K562 (cell line): ENCODE results near the gene RBM5. TPM values are rescaled to one million over a fixed set of nuclear protein-coding genes. Genes with fewer than 3 reads are reported as not detected.

Experiments used
- ATAC-seq: fragments of 200-7000 bp; cut with Tn5 transposase; 3 replicates; pipeline ENCODE4 v1.9.1; 2020; ENCODE audit warnings: moderate library complexity
- BruUV-seq: library from RNA; stranded (reverse); fragments of 400-500 nt; replicated peaks from 2 replicates; lab custom pipeline; 2021; lab: Mats Ljungman, UMichigan
- CTCF ChIA-PET: fragments of 300-600 bp; formaldehyde crosslinking; extraction: SDS; loops from one replicate; lab custom pipeline; 2021; ENCODE audit warnings: low intra/inter-chr PET ratio; lab: Yijun Ruan, JAX
- POLR2A ChIA-PET: fragments of 300-600, 350-650 bp; sonication (Branson Sonifier 250); formaldehyde crosslinking; extraction: SDS; loops from one replicate; lab custom pipeline; 2021; ENCODE audit warnings: antibody characterized with exemption, inconsistent platforms; lab: Yijun Ruan, JAX
- DNase-seq, 4 experiments: peaks; one replicate each; pipeline versions ENCODE4 v3.0.0 to v3.0.0-alpha.2; 2011 to 2018; ENCODE audit warnings: low spot score in 3 of 4, mixed read lengths in 3 of 4; ENCODE audit errors: extremely low read depth in 1 of 4
- FAIRE-seq: peaks from 2 replicates; lab custom pipeline; 2011; peaks lifted over from hg19 to GRCh38; lab: Jason Lieb, UNC
- H2AFZ ChIP-seq: 2 replicates; pipeline ENCODE4 v1.6.0; 2011; ENCODE audit warnings: low read depth, low read length, control low read depth, inconsistent platforms
- H3K27ac ChIP-seq: fragments of 200-600 bp; 3 replicates; pipeline ENCODE4 v1.8.0; 2011; ENCODE audit warnings: low read depth, mild to moderate bottlenecking, control low read depth, inconsistent platforms, low read length, moderate library complexity, mixed read lengths; ENCODE audit errors: extremely low read depth
- H3K27me3 ChIP-seq, 2 experiments: fragments of 300-600 bp in 1 of 2; 2 replicates in 1 of 2; 3 replicates in 1 of 2; pipeline versions ENCODE4 v1.6.0 to v1.8.0; 2011; ENCODE audit warnings: inconsistent platforms in 2 of 2, low read length in 2 of 2, mild to moderate bottlenecking in 1 of 2, mixed read lengths in 1 of 2, moderate library complexity in 1 of 2; ENCODE audit not compliant: control insufficient read depth in 2 of 2, insufficient read depth in 2 of 2
- H3K36me3 ChIP-seq: fragments of 300-600 bp; 3 replicates; pipeline ENCODE4 v1.8.0; 2011; ENCODE audit warnings: mild to moderate bottlenecking, low read length, inconsistent platforms; ENCODE audit not compliant: control insufficient read depth, insufficient read depth
- H3K4me1 ChIP-seq, 2 experiments: fragments of 200-600 bp in 1 of 2; replicated peaks in 1 of 2; 2 replicates in 1 of 2; 3 replicates in 1 of 2; pipeline versions ENCODE4 v1.5.1 to v1.8.0; 2011; ENCODE audit warnings: inconsistent platforms in 2 of 2, low read length in 2 of 2, mild to moderate bottlenecking in 1 of 2, mixed read lengths in 1 of 2, moderate library complexity in 1 of 2; ENCODE audit not compliant: control insufficient read depth in 2 of 2, insufficient read depth in 2 of 2
- H3K4me2 ChIP-seq: 2 replicates; pipeline ENCODE4 v1.6.1; 2011; ENCODE audit warnings: low read length, control low read depth, inconsistent platforms, mixed read lengths; ENCODE audit not compliant: insufficient read depth
- H3K4me3 ChIP-seq: fragments of 200-600 bp; sonication (generic), shearing (Covaris generic); 2 replicates; pipeline ENCODE4 v1.5.1; 2016; ENCODE audit warnings: control low read depth, inconsistent platforms
- H3K79me2 ChIP-seq: fragments of 200-600 bp; 3 replicates; pipeline ENCODE4 v1.8.0; 2011; ENCODE audit warnings: low read length, inconsistent platforms; ENCODE audit not compliant: control insufficient read depth, insufficient read depth
- H3K9ac ChIP-seq, 2 experiments: 2 replicates each; pipeline versions ENCODE4 v1.6.0 to v1.6.1; 2011; ENCODE audit warnings: low read depth in 2 of 2, low read length in 2 of 2, control low read depth in 1 of 2, inconsistent platforms in 1 of 2, mild to moderate bottlenecking in 1 of 2, mixed read lengths in 1 of 2; ENCODE audit not compliant: insufficient read depth in 1 of 2
- H3K9me1 ChIP-seq: one replicate; pipeline ENCODE4 v1.6.0; 2011; ENCODE audit warnings: inconsistent platforms, mild to moderate bottlenecking, low read length, moderate library complexity; ENCODE audit not compliant: control insufficient read depth, insufficient read depth
- H3K9me3 ChIP-seq: replicated peaks from 2 replicates; pipeline ENCODE4 v1.5.1; 2011; ENCODE audit warnings: low read depth, low read length, inconsistent platforms; ENCODE audit not compliant: control insufficient read depth, insufficient read depth
- H4K20me1 ChIP-seq: replicated peaks from 2 replicates; pipeline ENCODE4 v1.6.1; 2011; ENCODE audit warnings: low read length, inconsistent platforms, mixed read lengths; ENCODE audit not compliant: control insufficient read depth, insufficient read depth
- CAMTA2 ChIP-seq: fragments of 250-450 bp; sonication (Bioruptor Pico); conservative IDR thresholded peaks from 2 replicates; pipeline ENCODE4 v1.5.1; 2022
- ERF ChIP-seq: fragments of 450-650 bp; formaldehyde crosslinking; IDR thresholded peaks from 2 replicates; pipeline ENCODE4 v1.4.0; 2020; ENCODE audit warnings: mild to moderate bottlenecking, mixed read lengths
- ETS2 ChIP-seq: IDR thresholded peaks from 2 replicates; pipeline ENCODE4 v1.6.1; 2016; ENCODE audit warnings: borderline replicate concordance, missing genetic modification characterization, mild to moderate bottlenecking, moderate library complexity, missing compliant biosample characterization; ENCODE audit not compliant: poor library complexity, severe bottlenecking
- FOXP1 ChIP-seq: sonication (generic); formaldehyde crosslinking; IDR thresholded peaks from 2 replicates; pipeline ENCODE4 v1.8.0; 2022; ENCODE audit warnings: mild to moderate bottlenecking, missing genetic modification reagents
- KLF16 ChIP-seq: IDR thresholded peaks from 2 replicates; pipeline ENCODE4 v1.6.1; 2016; ENCODE audit warnings: antibody characterized with exemption
- LARP7 ChIP-seq: fragments of 450-650 bp; IDR thresholded peaks from 2 replicates; pipeline ENCODE4 v1.6.1; 2016
- MCM2 ChIP-seq: fragments of 450-650 bp; IDR thresholded peaks from 2 replicates; pipeline ENCODE4 v1.6.1; 2017; ENCODE audit warnings: low read depth, mild to moderate bottlenecking
- NBN ChIP-seq: fragments of 450-650 bp; IDR thresholded peaks from 2 replicates; pipeline ENCODE4 v1.6.1; 2016; ENCODE audit warnings: low read depth, mild to moderate bottlenecking
- NFYB ChIP-seq: IDR thresholded peaks from 2 replicates; pipeline ENCODE4 v1.6.1; 2011; ENCODE audit warnings: mild to moderate bottlenecking, moderate library complexity; ENCODE audit not compliant: insufficient read length; ENCODE audit errors: extremely low read depth
- SMARCA4 ChIP-seq: fragments of 450-650 bp; IDR thresholded peaks from 2 replicates; pipeline ENCODE4 v1.6.1; 2016
- SOX6 ChIP-seq: fragments of 450-650 bp; IDR thresholded peaks from 2 replicates; pipeline ENCODE4 v1.6.1; 2014; ENCODE audit warnings: mild to moderate bottlenecking
- ZNF561 ChIP-seq: fragments of 450-650 bp; formaldehyde crosslinking; conservative IDR thresholded peaks from 2 replicates; pipeline ENCODE4 v1.4.0; 2020; ENCODE audit warnings: mild to moderate bottlenecking, moderate library complexity
- ZNF780A ChIP-seq: fragments of 250-450 bp; sonication (Bioruptor Pico); IDR thresholded peaks from 2 replicates; pipeline ENCODE4 v1.5.0; 2021; ENCODE audit warnings: mild to moderate bottlenecking
- whole genome bisulfite sequencing: fragments of 100-300 bp; shearing (Covaris generic); methylation state at CpG from one replicate; pipeline ENCODE4 v1.1.6; 2016; ENCODE audit warnings: low coverage, mixed read lengths; ENCODE audit not compliant: insufficient coverage; ENCODE audit errors: missing lambda C conversion rate; 5-methylcytosine and 5-hydroxymethylcytosine counted together
- in situ Hi-C: fragments of 300-500 bp; cut with MboI; formaldehyde crosslinking; loops from 4 replicates; pipeline ENCODE4 v1.15.0; 2018; ENCODE audit warnings: inconsistent platforms, mixed read lengths
- intact Hi-C: fragments of 100-400 bp; cut with micrococcal nuclease; formaldehyde crosslinking; loops from 2 replicates; pipeline ENCODE4 v1.14.2; 2022
- polyA plus RNA-seq, 8 experiments: library from polyadenylated mRNA; depleted of rRNA in 4 of 8; stranded (reverse) in 5 of 8; unstranded in 3 of 8; fragments of >200 nt; fragmentation: Nextera tagmentation in 2 of 8; fragmentation: Illumina TruSeq in 1 of 8; extraction: Ambion mirVana in 2 of 8; extraction: Trizol in 1 of 8; gene quantifications; 2 replicates each; pipeline versions ENCODE4 v1.2.1 to v1.2.3, GENCODE V29; 2011 to 2014; ENCODE audit warnings: inconsistent platforms in 1 of 8, missing spikeins in 1 of 8
- total RNA-seq, 7 experiments: library from RNA; depleted of rRNA in 6 of 7; stranded (reverse); fragments of >200 nt in 6 of 7; fragmentation: Illumina TruSeq in 2 of 7; extraction: Trizol in 2 of 7; gene quantifications; 2 replicates each; pipeline versions ENCODE4 v1.2.1 to v1.2.3, GENCODE V29; 2011 to 2021; ENCODE audit warnings: low replicate concordance in 1 of 7
- TF ChIP-seq, protein P1 (sequence below): fragments of 450-650 bp; formaldehyde crosslinking; IDR thresholded peaks from 2 replicates; pipeline ENCODE4 v1.4.0; 2020; ENCODE audit warnings: mild to moderate bottlenecking, mixed read lengths
- TF ChIP-seq, protein P2 (sequence below): fragments of 250-450 bp; sonication (Bioruptor Pico); IDR thresholded peaks from 2 replicates; pipeline ENCODE4 v1.9.0; 2021; ENCODE audit warnings: mild to moderate bottlenecking, inconsistent platforms
- TF ChIP-seq, protein P3 (sequence below), 2 experiments: fragments of 450-650 bp; IDR thresholded peaks; 2 replicates each; pipeline ENCODE4 v1.6.1; 2016
- TF ChIP-seq, protein P4 (sequence below): fragments of 250-450 bp; sonication (Bioruptor Pico); IDR thresholded peaks from 2 replicates; pipeline ENCODE4 v1.8.0; 2022; ENCODE audit warnings: inconsistent platforms, mild to moderate bottlenecking, moderate library complexity, borderline replicate concordance

The RBM5 gene
- total and polyA plus RNA-seq, 9 of the 15 experiments (the other 6 are each of a cell fraction or from before 2014, with no cell fraction given) = 24.5 to 153 (median 81.6) TPM

DNA sequence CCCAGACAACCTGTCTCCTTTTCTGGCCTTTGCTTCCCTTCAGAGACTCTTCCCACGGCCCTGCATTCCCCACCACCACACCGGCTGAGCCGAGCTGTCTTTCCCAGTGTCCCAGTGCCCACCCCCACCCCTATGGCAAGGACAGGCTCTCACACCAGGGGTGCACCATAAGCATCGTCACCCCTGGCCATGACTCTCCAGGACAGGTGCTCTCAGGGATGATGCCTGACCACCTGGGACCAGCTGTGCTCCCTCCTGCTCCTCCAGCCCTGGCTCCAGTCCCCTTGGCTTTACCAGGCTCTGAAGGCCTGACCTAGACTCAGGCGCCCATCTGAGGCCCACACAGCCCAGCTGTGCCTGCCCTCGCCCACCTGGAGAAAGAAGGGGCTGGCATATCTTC is 48.8 kb downstream of the RBM5 start:
- H3K9ac ChIP-seq = no peak overlapping the region
- H3K27ac ChIP-seq = no peak overlapping the region
- no peaks in the 10 kb centered on the region for H3K9me1 ChIP-seq
- H3K4me1 ChIP-seq = peaks cover 0 to 8% of the 10 kb centered on the region in 2 experiments; a peak in 2 of 5 replicates
- TF ChIP-seq SMARCA4 (no peak), NFYB (no peak), KLF16 (no peak), ERF (no peak), CAMTA2 (no peak), ZNF780A (CRISPR knock-in tag) (no peak), ZNF561 (CRISPR knock-in tag) (no peak), SOX6 (no peak), FOXP1 (CRISPR knock-in tag) (no peak), NBN (no peak), ETS2 (tag) (no peak), MCM2 (no peak), LARP7 (no peak)
- TF ChIP-seq, protein P1, sequence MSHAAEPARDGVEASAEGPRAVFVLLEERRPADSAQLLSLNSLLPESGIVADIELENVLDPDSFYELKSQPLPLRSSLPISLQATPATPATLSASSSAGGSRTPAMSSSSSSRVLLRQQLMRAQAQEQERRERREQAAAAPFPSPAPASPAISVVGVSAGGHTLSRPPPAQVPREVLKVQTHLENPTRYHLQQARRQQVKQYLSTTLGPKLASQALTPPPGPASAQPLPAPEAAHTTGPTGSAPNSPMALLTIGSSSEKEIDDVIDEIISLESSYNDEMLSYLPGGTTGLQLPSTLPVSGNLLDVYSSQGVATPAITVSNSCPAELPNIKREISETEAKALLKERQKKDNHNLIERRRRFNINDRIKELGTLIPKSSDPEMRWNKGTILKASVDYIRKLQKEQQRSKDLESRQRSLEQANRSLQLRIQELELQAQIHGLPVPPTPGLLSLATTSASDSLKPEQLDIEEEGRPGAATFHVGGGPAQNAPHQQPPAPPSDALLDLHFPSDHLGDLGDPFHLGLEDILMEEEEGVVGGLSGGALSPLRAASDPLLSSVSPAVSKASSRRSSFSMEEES (CRISPR knock-in tag) = no peak
- TF ChIP-seq, protein P2, sequence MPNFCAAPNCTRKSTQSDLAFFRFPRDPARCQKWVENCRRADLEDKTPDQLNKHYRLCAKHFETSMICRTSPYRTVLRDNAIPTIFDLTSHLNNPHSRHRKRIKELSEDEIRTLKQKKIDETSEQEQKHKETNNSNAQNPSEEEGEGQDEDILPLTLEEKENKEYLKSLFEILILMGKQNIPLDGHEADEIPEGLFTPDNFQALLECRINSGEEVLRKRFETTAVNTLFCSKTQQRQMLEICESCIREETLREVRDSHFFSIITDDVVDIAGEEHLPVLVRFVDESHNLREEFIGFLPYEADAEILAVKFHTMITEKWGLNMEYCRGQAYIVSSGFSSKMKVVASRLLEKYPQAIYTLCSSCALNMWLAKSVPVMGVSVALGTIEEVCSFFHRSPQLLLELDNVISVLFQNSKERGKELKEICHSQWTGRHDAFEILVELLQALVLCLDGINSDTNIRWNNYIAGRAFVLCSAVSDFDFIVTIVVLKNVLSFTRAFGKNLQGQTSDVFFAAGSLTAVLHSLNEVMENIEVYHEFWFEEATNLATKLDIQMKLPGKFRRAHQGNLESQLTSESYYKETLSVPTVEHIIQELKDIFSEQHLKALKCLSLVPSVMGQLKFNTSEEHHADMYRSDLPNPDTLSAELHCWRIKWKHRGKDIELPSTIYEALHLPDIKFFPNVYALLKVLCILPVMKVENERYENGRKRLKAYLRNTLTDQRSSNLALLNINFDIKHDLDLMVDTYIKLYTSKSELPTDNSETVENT (CRISPR knock-in tag) = no peak
- TF ChIP-seq, protein P3, sequence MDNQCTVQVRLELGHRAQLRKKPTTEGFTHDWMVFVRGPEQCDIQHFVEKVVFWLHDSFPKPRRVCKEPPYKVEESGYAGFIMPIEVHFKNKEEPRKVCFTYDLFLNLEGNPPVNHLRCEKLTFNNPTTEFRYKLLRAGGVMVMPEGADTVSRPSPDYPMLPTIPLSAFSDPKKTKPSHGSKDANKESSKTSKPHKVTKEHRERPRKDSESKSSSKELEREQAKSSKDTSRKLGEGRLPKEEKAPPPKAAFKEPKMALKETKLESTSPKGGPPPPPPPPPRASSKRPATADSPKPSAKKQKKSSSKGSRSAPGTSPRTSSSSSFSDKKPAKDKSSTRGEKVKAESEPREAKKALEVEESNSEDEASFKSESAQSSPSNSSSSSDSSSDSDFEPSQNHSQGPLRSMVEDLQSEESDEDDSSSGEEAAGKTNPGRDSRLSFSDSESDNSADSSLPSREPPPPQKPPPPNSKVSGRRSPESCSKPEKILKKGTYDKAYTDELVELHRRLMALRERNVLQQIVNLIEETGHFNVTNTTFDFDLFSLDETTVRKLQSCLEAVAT (IDR thresholded peaks at IDR 0.05) = no peak
- TF ChIP-seq, protein P4, sequence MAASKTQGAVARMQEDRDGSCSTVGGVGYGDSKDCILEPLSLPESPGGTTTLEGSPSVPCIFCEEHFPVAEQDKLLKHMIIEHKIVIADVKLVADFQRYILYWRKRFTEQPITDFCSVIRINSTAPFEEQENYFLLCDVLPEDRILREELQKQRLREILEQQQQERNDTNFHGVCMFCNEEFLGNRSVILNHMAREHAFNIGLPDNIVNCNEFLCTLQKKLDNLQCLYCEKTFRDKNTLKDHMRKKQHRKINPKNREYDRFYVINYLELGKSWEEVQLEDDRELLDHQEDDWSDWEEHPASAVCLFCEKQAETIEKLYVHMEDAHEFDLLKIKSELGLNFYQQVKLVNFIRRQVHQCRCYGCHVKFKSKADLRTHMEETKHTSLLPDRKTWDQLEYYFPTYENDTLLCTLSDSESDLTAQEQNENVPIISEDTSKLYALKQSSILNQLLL (CRISPR knock-in tag) = no peak
- H3K36me3 ChIP-seq = no peaks in the 10 kb centered on the region
- in situ Hi-C loops = no loop called here
- POLR2A ChIA-PET = interaction anchor here (2.0 to 2.1 kb wide), 2 partner anchors 11 to 15 kb away, joined by 10 read pairs; no protein-coding TSS in a partner anchor
- no peak overlapping the region for H3K4me3 ChIP-seq
- H3K27me3 ChIP-seq = peaks cover 0 to 13% of the 10 kb centered on the region in 2 experiments; a peak in 2 of 5 replicates
- no peak overlapping the region for H3K4me2 ChIP-seq
- no peaks in the 10 kb centered on the region for H3K79me2 ChIP-seq
- no peak overlapping the region for H2AFZ ChIP-seq
- no peaks in the 10 kb centered on the region for H3K9me3 ChIP-seq
- FAIRE-seq (no peak), ATAC-seq (no peak), DNase-seq (no peak)
- H4K20me1 ChIP-seq = no peaks in the 10 kb centered on the region
- CTCF ChIA-PET = no interaction called here
- 0% methylated on average over 3 of the region's 6 CpGs for WGBS
- BruUV-seq = no TSS peak
- intact Hi-C loops = no loop called here
